Astrocyte (in vitro differentiated cells and primary cell): ENCODE data around the gene HSD11B1.

Source experiments
- CTCF ChIP-seq: IDR thresholded peaks from 2 replicates; pipeline ENCODE4 v1.5.1; 2011; ENCODE audit warnings: low read depth, mild to moderate bottlenecking, inconsistent platforms, low read length, moderate library complexity; ENCODE audit not compliant: insufficient read depth
- EZH2 ChIP-seq: IDR thresholded peaks from 2 replicates; pipeline ENCODE4 v1.6.1; 2012; ENCODE audit warnings: mild to moderate bottlenecking, low read length, inconsistent platforms; ENCODE audit not compliant: insufficient read depth

DNA sequence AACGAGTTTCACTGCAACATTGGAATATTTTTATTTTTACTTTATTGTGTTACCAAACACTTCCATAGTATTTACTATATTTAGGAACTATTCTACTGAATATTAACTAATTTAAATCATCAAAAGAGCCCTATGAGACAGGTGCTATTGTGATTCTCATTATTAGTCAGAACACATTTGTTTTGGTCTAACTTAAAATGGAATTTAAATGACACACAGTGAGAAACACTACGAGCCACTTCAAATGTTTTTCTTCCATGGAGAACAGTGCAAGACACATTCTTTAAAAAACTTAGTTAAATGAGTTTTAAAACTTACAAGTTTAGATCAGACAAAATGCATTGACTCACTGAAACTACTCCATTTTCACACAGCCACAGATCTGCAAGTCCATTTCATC, 44.6 kb downstream of the HSD11B1 start:
- TF ChIP-seq CTCF (no peak), EZH2 (no peak)
